IPS-15b (cell line): ENCODE measurements around the gene TPPP.
"Not testable (repeated sequence)": the region's sequence is repeated elsewhere in the genome, so short reads cannot be mapped to it uniquely, and the experiment has no call there.

ENCODE experiments used
- H3K27me3 ChIP-seq: one replicate; pipeline ENCODE4 v1.6.1; 2013; ENCODE audit warnings: low read length; ENCODE audit not compliant: control insufficient read depth, insufficient read depth
- H3K36me3 ChIP-seq: one replicate; pipeline ENCODE4 v1.6.1; 2013; ENCODE audit warnings: low read length; ENCODE audit not compliant: control insufficient read depth, insufficient read depth
- H3K4me1 ChIP-seq: one replicate; pipeline ENCODE4 v1.6.1; 2013; ENCODE audit warnings: mild to moderate bottlenecking, low read length; ENCODE audit not compliant: control insufficient read depth, insufficient read depth
- H3K4me3 ChIP-seq: one replicate; pipeline ENCODE4 v1.5.1; 2013; ENCODE audit warnings: low read depth, low read length
- H3K9ac ChIP-seq: one replicate; pipeline ENCODE4 v1.6.1; 2013; ENCODE audit warnings: low read depth, mild to moderate bottlenecking, low read length
- H3K9me3 ChIP-seq: one replicate; pipeline ENCODE4 v1.6.1; 2013; ENCODE audit warnings: mild to moderate bottlenecking, low read length; ENCODE audit not compliant: control insufficient read depth, insufficient read depth

TPPP gene

GRCh38 chr5:681317-682191 is 11.6 kb downstream of the TPPP start:
- not testable (repeated sequence) for H3K36me3 ChIP-seq, H3K27me3 ChIP-seq, H3K4me3 ChIP-seq, H3K9me3 ChIP-seq, H3K4me1 ChIP-seq, H3K9ac ChIP-seq

GRCh38 chr5:680836-681235 is 12.3 kb downstream of the TPPP start:
- H3K9ac ChIP-seq, H3K4me3 ChIP-seq, H3K9me3 ChIP-seq, H3K27me3 ChIP-seq, H3K36me3 ChIP-seq, H3K4me1 ChIP-seq: not testable (repeated sequence)

DNA sequence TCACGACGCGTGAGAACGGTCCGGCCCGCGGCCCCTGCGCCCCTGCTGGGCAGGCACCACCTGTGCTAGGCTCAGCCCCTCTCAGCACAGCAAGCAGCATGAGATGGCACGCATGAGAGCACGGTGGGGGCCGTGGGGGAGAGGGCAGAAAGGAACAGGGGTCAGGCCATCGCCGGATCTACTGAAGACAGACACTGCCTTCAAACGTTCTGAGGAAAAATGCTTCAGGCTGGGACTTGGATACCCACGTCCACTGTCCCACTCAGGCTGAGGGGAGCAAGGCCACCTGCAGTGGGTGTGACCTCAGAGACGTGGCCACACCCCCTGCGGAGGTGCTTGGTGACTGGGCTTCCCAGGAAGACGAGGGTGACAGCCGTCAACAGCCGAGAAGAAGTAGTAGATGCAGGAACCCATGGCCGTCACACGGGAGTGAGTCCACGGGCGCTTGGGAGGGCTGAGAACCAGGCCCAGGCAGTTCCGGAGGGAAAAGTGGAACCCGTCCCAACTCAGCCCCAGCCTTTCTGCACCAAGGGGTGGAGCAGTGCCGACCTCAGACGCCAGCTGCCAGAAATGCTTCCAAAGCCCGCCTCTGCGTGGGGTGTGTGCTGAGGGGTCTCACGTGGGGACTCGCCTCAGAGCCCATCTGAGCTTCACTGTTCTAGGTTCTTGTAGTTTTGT is 12.9 kb downstream of the TPPP start:
- H3K4me1 ChIP-seq, H3K9ac ChIP-seq, H3K9me3 ChIP-seq, H3K36me3 ChIP-seq, H3K27me3 ChIP-seq, H3K4me3 ChIP-seq: not testable (repeated sequence)

GRCh38 chr5:679166-679895 is 13.8 kb downstream of the TPPP start:
- H3K4me1 ChIP-seq, H3K9me3 ChIP-seq, H3K9ac ChIP-seq, H3K27me3 ChIP-seq, H3K4me3 ChIP-seq, H3K36me3 ChIP-seq: not testable (repeated sequence)

DNA sequence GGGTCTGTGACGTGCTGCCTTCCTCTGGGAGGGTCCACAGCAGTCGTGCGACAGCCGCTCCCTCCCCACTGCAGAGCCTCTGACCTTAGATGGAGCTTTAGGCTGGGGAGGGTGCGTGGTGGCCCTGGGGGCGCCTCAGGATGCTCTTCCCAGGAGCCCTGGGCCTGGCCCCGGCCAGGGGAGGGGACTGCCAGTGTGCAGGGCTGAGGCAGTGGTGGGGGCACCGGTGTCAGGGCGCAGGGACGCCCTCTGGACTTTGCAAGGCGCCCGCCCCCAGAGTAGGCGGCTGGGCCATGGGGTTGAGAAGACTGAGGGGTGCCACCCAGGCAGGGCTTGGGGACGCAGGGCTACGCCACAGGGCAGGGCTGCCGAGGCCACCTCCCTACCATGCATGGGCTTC is 14.6 kb downstream of the TPPP start:
- H3K4me1 ChIP-seq, H3K4me3 ChIP-seq, H3K9me3 ChIP-seq, H3K36me3 ChIP-seq, H3K9ac ChIP-seq, H3K27me3 ChIP-seq: not testable (repeated sequence)

DNA sequence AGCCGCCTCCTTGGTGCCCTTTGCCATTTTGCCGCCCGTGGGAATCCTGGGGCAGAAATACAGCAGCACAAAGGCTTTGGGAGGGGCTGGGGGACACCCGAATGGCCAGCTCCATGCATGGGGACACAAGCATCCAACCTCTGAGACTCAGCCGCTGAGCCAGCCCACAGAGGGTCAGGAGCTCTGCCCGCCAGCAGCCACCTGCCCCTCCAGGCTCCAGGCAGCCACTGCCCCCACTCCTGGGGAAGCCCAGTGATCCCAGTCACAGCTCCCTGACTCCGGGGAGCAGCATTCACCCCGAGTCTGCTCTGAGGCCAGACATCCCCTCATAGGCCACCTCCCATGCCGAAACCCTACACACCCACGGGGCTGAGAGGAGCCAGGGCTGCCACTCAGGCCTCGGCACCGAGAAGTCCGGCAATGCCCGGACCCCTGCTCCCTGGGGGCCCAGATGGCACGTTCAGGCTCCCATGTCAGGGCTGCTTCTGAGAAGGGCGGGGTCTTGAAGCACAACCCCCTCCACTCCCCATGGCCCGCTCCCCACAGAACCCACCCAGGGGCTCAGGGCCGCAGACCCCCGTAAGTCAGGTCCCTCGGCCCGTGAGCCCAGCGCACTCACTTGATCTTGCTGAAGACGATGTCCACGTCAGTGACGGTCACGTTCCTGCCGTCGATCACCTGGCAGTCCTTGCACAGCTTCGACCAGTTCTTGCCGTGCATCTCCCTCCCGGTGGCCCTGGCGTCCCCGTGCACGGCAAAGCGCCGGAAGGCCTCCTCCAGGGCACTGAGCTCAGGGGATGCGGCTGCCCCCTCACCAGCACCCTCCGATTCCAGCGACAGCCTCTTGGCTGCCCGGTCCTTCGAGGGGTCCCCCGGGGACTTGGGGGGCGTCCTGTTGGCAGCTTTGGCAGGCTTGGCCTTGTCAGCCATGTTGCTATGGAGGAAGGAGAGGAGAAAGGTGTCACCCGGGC is 15.7 kb downstream of the TPPP start:
- Histone ChIP-seq H3K9ac (no peak overlapping the region), H3K9me3 (no peaks in the 10 kb centered on the region), H3K36me3 (no peaks in the 10 kb centered on the region), H3K27me3 (no peaks in the 10 kb centered on the region), H3K4me1 (peaks cover 2% of the 10 kb centered on the region), H3K4me3 (no peak overlapping the region)

- Histone ChIP-seq H3K4me3 (no peak overlapping the region), H3K9me3 (no peaks in the 10 kb centered on the region), H3K4me1 (peaks cover 2% of the 10 kb centered on the region), H3K36me3 (no peaks in the 10 kb centered on the region), H3K27me3 (no peaks in the 10 kb centered on the region), H3K9ac (no peak overlapping the region)
Observed at GRCh38 chr5:676699-677076, 16.5 kb downstream of the TPPP start.

- Histone ChIP-seq H3K9me3 (no peaks in the 10 kb centered on the region), H3K4me1 (peaks cover 2% of the 10 kb centered on the region), H3K36me3 (no peaks in the 10 kb centered on the region), H3K27me3 (no peaks in the 10 kb centered on the region), H3K4me3 (no peak overlapping the region), H3K9ac (no peak overlapping the region)
Observed at GRCh38 chr5:675871-676698, 17.1 kb downstream of the TPPP start.

GRCh38 chr5:675111-675870 is 17.9 kb downstream of the TPPP start:
- H3K36me3 ChIP-seq, result no peaks in the 10 kb centered on the region
- H3K9ac ChIP-seq, result no peak overlapping the region
- H3K9me3 ChIP-seq, result no peaks in the 10 kb centered on the region
- peaks cover 2% of the 10 kb centered on the region for H3K4me1 ChIP-seq
- H3K27me3 ChIP-seq, result no peaks in the 10 kb centered on the region
- H3K4me3 ChIP-seq, result no peak overlapping the region

GRCh38 chr5:674630-675011 is 18.5 kb downstream of the TPPP start:
- Histone ChIP-seq H3K4me3 (no peak overlapping the region), H3K9ac (no peak overlapping the region), H3K36me3 (no peaks in the 10 kb centered on the region), H3K9me3 (no peaks in the 10 kb centered on the region), H3K4me1 (peaks cover 2% of the 10 kb centered on the region), H3K27me3 (no peaks in the 10 kb centered on the region)
